ENCODE results near the gene FTO. TPM values are rescaled to one million over a fixed set of nuclear protein-coding genes. Genes with fewer than 3 reads are reported as not detected.

Gene FTO
- total RNA-seq, 1 donor from 2014 or later = 110 TPM

DNA sequence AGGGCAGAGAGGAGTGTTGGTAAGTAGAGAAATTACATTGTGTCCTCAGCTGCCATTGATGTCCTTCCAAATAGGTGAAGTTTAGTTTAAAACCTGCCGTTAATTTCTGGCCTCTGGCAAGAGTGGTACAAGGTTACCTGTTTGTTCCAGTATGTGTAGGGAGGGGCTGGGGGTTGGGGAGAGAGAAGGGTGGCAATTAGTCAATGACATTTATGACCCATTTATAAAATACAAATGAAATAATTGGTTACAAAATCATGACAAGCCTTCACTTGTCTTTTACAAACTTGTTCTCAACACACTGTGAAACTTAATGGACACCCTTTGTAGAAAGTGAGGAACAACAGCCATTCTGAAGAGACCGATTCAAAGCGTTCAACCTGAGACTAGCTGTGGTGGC lies 281.0 kb downstream of the FTO start:
- H3F3A ChIP-seq (ENCODE audit: low read depth) = no peaks in the 10 kb centered on the region
- peaks cover 6% of the 10 kb centered on the region for H3K4me1 Mint-ChIP-seq

GRCh38 chr16:53985861-53986260 lies 281.9 kb downstream of the FTO start:
- Mint-ChIP-seq H3K9me3 (no peaks in the 10 kb centered on the region), H3K36me3 (no peaks in the 10 kb centered on the region), H3K4me3 (no peak overlapping the region), H3K27ac (peak overlapping the region; percentile 53), H3K4me1 (peaks cover 7% of the 10 kb centered on the region), H3K27me3 (ENCODE audit: insufficient read depth, low read depth) (no peaks in the 10 kb centered on the region)
- no peaks in the 10 kb centered on the region for H3K27me3 ChIP-seq
- no peak overlapping the region for H3K4me2 ChIP-seq
- DNase-seq (ENCODE audit: low spot score) = no peak
- no peaks in the 10 kb centered on the region for H3F3A ChIP-seq (ENCODE audit: low read depth)
- H3K9me3 ChIP-seq (ENCODE audit: low read depth) = no peaks in the 10 kb centered on the region
- TF ChIP-seq EZH2phosphoT487 (IDR thresholded peaks at IDR 0.05) = no peak
- TF ChIP-seq CTCF (IDR thresholded peaks at IDR 0.05) = no peak
- TF ChIP-seq EZH2 (IDR thresholded peaks at IDR 0.05) = no peak
- no peaks in the 10 kb centered on the region for H3K79me2 ChIP-seq (ENCODE audit: low read depth)
- H4K20me1 ChIP-seq (ENCODE audit: low read depth) = no peaks in the 10 kb centered on the region
- no peak overlapping the region for H2AFZ ChIP-seq (replicated peaks)
- H3K27ac ChIP-seq = no peak overlapping the region
- no peak overlapping the region for H3K4me3 ChIP-seq
- H3K36me3 ChIP-seq = no peaks in the 10 kb centered on the region
- H3K9ac ChIP-seq = no peak overlapping the region
- H3K4me1 ChIP-seq = peaks cover 9% of the 10 kb centered on the region

More for the DNA sequence above, 281.0 kb downstream of the FTO start:
- Histone ChIP-seq H2AFZ (replicated peaks) (no peak overlapping the region), H3K9me3 (ENCODE audit: low read depth) (no peaks in the 10 kb centered on the region), H3K27me3 (no peaks in the 10 kb centered on the region), H3K4me2 (no peak overlapping the region), H3K4me1 (peaks cover 9% of the 10 kb centered on the region), H4K20me1 (ENCODE audit: low read depth) (no peaks in the 10 kb centered on the region), H3K36me3 (no peaks in the 10 kb centered on the region), H3K9ac (no peak overlapping the region), H3K4me3 (no peak overlapping the region), H3K79me2 (ENCODE audit: low read depth) (no peaks in the 10 kb centered on the region), H3K27ac (no peak overlapping the region)
- H3K36me3 Mint-ChIP-seq = no peaks in the 10 kb centered on the region
- H3K4me3 Mint-ChIP-seq = no peak overlapping the region
- no peak overlapping the region for H3K27ac Mint-ChIP-seq
- H3K9me3 Mint-ChIP-seq = no peaks in the 10 kb centered on the region
- H3K27me3 Mint-ChIP-seq (ENCODE audit: insufficient read depth, low read depth) = no peaks in the 10 kb centered on the region
- TF ChIP-seq EZH2phosphoT487 (IDR thresholded peaks at IDR 0.05) = no peak
- TF ChIP-seq EZH2 (IDR thresholded peaks at IDR 0.05) = no peak
- TF ChIP-seq CTCF (IDR thresholded peaks at IDR 0.05) = no peak
- no peak for DNase-seq (ENCODE audit: low spot score)

DNA sequence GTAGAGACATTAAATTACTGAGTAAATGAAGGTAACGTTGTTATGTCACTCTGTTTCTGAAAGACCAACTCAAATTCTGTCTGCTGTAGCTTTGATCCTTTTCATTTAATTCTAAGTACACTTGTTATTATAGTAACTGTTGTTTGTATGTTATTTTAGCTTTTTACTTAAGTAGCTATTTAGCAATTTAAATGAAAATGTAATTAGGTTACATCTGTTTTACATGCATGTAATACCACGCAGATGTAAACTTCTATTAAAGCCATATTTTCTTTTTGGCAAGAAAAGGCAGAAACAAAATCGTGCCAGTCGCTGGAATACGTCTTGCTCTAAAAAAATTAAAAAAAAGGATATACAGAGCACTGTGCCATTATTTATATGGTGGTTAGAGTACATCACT lies 282.8 kb downstream of the FTO start:
- Histone ChIP-seq H3K9ac (no peak overlapping the region), H2AFZ (replicated peaks) (no peak overlapping the region), H3F3A (ENCODE audit: low read depth) (no peaks in the 10 kb centered on the region), H3K4me3 (no peak overlapping the region), H3K36me3 (no peaks in the 10 kb centered on the region), H4K20me1 (ENCODE audit: low read depth) (no peaks in the 10 kb centered on the region), H3K27me3 (no peaks in the 10 kb centered on the region), H3K27ac (no peak overlapping the region), H3K4me2 (no peak overlapping the region), H3K9me3 (ENCODE audit: low read depth) (no peaks in the 10 kb centered on the region), H3K79me2 (ENCODE audit: low read depth) (no peaks in the 10 kb centered on the region), H3K4me1 (peaks cover 18% of the 10 kb centered on the region)
- no peak for DNase-seq (ENCODE audit: low spot score)
- no peak overlapping the region for H3K27ac Mint-ChIP-seq
- H3K4me3 Mint-ChIP-seq = no peak overlapping the region
- TF ChIP-seq EZH2phosphoT487 (IDR thresholded peaks at IDR 0.05) (no peak), CTCF (IDR thresholded peaks at IDR 0.05) (no peak), EZH2 (IDR thresholded peaks at IDR 0.05) (no peak)
- no peaks in the 10 kb centered on the region for H3K36me3 Mint-ChIP-seq
- H3K4me1 Mint-ChIP-seq = peaks cover 17% of the 10 kb centered on the region
- H3K9me3 Mint-ChIP-seq = no peaks in the 10 kb centered on the region
- no peaks in the 10 kb centered on the region for H3K27me3 Mint-ChIP-seq (ENCODE audit: insufficient read depth, low read depth)
